Gastrocnemius medialis (tissue), 4 donors: ENCODE results near the gene EXTL1.

Experiments
- CTCF ChIP-seq, 5 experiments: fragments of 450-650 bp in 3 of 5; fragments of 200-600 bp in 2 of 5; sonication (generic) in 2 of 5; IDR thresholded peaks in 4 of 5; conservative IDR thresholded peaks in 1 of 5; 1 replicate in 4 of 5; 2 replicates in 1 of 5; pipeline ENCODE4 v1.5.1; 2016 to 2019; ENCODE audit warnings: antibody characterized with exemption in 5 of 5, mild to moderate bottlenecking in 3 of 5, moderate library complexity in 3 of 5
- POLR2A ChIP-seq, 2 donors: fragments of 450-650 bp; IDR thresholded peaks; one replicate each; pipeline ENCODE4 v1.6.1; 2017; ENCODE audit warnings: antibody characterized with exemption in 2 of 2, mild to moderate bottlenecking in 2 of 2, moderate library complexity in 2 of 2

DNA sequence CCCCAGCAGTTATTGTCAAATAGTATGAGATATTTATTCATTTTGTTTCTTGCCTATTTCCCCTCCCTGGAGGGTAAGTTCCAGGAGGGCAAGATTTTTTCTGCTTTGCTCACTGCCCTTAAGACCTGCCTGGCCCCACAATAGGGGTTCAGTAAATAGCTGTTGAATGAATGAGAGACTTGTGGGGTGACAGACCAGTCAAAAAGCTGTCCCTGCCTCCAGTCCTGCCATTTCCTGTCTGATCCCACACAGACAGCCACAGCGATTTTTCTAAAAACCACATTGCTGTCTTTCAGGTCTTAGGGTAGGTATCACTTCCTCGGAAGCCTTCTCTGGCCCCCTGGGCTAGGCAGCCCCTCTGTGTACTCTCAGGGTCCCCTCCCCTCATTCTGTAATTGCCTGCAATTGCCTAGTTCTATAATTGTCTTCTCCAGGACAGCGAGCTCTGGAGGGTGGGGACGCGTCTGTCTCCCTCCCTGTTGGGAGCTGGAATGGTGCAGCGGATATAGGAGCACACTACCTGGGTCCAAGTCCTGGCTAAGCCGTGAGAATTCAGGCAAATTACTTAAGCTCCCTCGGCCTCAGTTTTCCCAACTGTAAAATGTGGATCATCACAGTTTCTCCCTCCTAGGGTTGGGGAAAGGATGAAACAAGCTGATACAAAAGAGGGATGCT lies 1.8 kb upstream of the EXTL1 start:
- TF ChIP-seq CTCF (IDR thresholded peaks at IDR 0.05 in 4 of 5, conservative IDR thresholded peaks at IDR 0.05 in 1 of 5) (no peak), POLR2A (IDR thresholded peaks at IDR 0.05) (no peak)
